WTC11 (cell line): Measurements from ENCODE around the gene IRX2.

Experiments
- CBFB ChIP-seq: sonication (generic); formaldehyde crosslinking; IDR thresholded peaks from 2 replicates; pipeline ENCODE4 v1.8.1; 2022; ENCODE audit warnings: mild to moderate bottlenecking, low read depth, missing genetic modification reagents
- CREB1 ChIP-seq: sonication (generic); formaldehyde crosslinking; IDR thresholded peaks from 2 replicates; pipeline ENCODE4 v1.8.0; 2023; ENCODE audit warnings: mild to moderate bottlenecking, missing genetic modification reagents
- CTCF ChIP-seq: fragments of 200-600 bp; IDR thresholded peaks from 2 replicates; pipeline ENCODE4 v1.8.0; 2022; ENCODE audit warnings: antibody characterized with exemption
- NR1H2 ChIP-seq: sonication (generic); formaldehyde crosslinking; IDR thresholded peaks from 2 replicates; pipeline ENCODE4 v1.9.0; 2021; ENCODE audit warnings: mild to moderate bottlenecking, moderate library complexity, missing genetic modification reagents
- PREB ChIP-seq: sonication (generic); formaldehyde crosslinking; IDR thresholded peaks from 2 replicates; pipeline ENCODE4 v1.8.1; 2022; ENCODE audit warnings: mild to moderate bottlenecking, missing genetic modification reagents, moderate library complexity, borderline replicate concordance
- SOX15 ChIP-seq: fragments of 250-450 bp; sonication (Bioruptor Pico); IDR thresholded peaks from 2 replicates; pipeline ENCODE4 v1.9.0; 2021; ENCODE audit warnings: mild to moderate bottlenecking
- TCF7 ChIP-seq: sonication (generic); formaldehyde crosslinking; IDR thresholded peaks from 2 replicates; pipeline ENCODE4 v1.8.0; 2022; ENCODE audit warnings: mild to moderate bottlenecking, low read depth, missing genetic modification reagents, moderate library complexity
- USF1 ChIP-seq: sonication (generic); formaldehyde crosslinking; IDR thresholded peaks from 2 replicates; pipeline ENCODE4 v1.8.0; 2022; ENCODE audit warnings: mild to moderate bottlenecking, missing genetic modification reagents
- ZBTB43 ChIP-seq: sonication (generic); formaldehyde crosslinking; IDR thresholded peaks from 2 replicates; pipeline ENCODE4 v1.8.1; 2023; ENCODE audit warnings: mild to moderate bottlenecking, missing genetic modification reagents
- ZNF219 ChIP-seq: sonication (generic); formaldehyde crosslinking; IDR thresholded peaks from 2 replicates; pipeline ENCODE4 v1.8.0; 2023; ENCODE audit warnings: missing genetic modification reagents, mild to moderate bottlenecking, borderline replicate concordance

GRCh38 chr5:2699231-2699630 lies 52.2 kb downstream of the IRX2 start:
- no peak for TF ChIP-seq CTCF
- TF ChIP-seq PREB (CRISPR knock-in tag), result no peak
- TF ChIP-seq TCF7, result no peak
- TF ChIP-seq USF1 (CRISPR knock-in tag), result no peak
- no peak for TF ChIP-seq ZNF219 (CRISPR knock-in tag)
- TF ChIP-seq SOX15 (CRISPR knock-in tag), result no peak
- TF ChIP-seq NR1H2 (CRISPR knock-in tag), result no peak
- no peak for TF ChIP-seq ZBTB43 (CRISPR knock-in tag)
- no peak for TF ChIP-seq CREB1
- no peak for TF ChIP-seq CBFB (CRISPR knock-in tag)
